Gastroesophageal sphincter (tissue), 3 donors: ENCODE measurements around the gene CD226.

Source experiments
- EP300 ChIP-seq: sonication (generic); formaldehyde crosslinking; IDR thresholded peaks from one replicate; pipeline ENCODE4 v1.6.1; 2017; ENCODE audit warnings: antibody characterized with exemption, mild to moderate bottlenecking
- POLR2AphosphoS5 ChIP-seq: sonication (generic); formaldehyde crosslinking; IDR thresholded peaks from one replicate; pipeline ENCODE4 v1.6.1; 2017; ENCODE audit warnings: antibody characterized with exemption
- TF ChIP-seq, protein P1 (sequence below), 4 experiments: fragments of 200-600 bp in 2 of 4; fragments of 450-650 bp in 2 of 4; sonication (generic) in 1 of 4; IDR thresholded peaks; one replicate each; pipeline ENCODE4 v1.5.1; 2017 to 2019; ENCODE audit warnings: antibody characterized with exemption in 4 of 4, mild to moderate bottlenecking in 2 of 4, moderate library complexity in 2 of 4

DNA sequence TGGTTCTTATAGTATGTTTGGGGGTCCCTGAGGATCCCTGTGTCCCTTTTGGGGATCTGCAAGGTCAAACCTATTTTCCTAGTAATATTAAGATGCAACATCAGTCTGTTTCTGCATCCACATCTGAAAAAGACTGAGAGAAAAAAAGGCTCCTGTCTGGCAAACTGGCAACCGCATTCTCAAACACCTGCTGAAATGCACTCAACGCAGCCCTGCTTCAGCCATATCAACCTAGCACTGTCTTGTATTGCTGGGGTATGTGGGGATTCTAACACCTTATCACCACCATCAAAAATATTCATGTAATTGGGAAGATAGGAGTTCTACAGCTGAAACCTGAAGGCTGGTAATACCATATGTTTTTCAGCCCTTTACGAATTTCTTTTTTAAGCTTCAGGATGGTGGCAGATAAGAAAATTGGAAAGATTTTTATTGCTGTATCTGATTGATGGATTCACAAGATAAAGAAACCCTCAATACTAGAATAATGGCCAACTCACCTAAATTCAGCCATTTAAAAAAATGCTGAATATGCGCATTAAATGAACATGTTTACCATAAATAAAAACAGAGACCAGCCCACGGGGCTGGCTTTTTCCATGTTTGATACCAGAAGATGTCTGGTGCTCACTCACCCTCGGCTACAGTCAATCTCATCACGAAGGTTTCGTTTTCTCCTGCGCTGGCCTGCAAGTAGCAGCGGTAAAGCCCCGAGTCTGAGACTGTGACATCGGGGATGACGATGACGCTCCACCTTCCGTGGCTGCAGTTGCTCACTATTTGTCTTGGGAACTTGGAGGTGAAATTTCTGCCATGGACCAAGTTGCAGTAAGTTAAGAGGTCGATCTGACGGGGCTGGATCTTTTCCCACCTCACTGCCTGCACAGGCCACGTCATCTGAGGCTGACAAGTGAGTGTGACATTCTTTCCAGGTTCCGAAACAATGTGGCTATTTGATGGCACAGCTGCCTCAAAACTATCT is 52.3 kb downstream of the CD226 start:
- TF ChIP-seq, protein P1, sequence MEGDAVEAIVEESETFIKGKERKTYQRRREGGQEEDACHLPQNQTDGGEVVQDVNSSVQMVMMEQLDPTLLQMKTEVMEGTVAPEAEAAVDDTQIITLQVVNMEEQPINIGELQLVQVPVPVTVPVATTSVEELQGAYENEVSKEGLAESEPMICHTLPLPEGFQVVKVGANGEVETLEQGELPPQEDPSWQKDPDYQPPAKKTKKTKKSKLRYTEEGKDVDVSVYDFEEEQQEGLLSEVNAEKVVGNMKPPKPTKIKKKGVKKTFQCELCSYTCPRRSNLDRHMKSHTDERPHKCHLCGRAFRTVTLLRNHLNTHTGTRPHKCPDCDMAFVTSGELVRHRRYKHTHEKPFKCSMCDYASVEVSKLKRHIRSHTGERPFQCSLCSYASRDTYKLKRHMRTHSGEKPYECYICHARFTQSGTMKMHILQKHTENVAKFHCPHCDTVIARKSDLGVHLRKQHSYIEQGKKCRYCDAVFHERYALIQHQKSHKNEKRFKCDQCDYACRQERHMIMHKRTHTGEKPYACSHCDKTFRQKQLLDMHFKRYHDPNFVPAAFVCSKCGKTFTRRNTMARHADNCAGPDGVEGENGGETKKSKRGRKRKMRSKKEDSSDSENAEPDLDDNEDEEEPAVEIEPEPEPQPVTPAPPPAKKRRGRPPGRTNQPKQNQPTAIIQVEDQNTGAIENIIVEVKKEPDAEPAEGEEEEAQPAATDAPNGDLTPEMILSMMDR (IDR thresholded peaks at IDR 0.05) = no peak
- TF ChIP-seq POLR2AphosphoS5 (no peak), EP300 (no peak)
